Measurements from ENCODE around the gene CHPF. TPM values are rescaled to one million over a fixed set of nuclear protein-coding genes. Genes with fewer than 3 reads are reported as not detected.

Gene CHPF
- total RNA-seq, 1 donor from 2014 or later: 81.0 TPM

GRCh38 chr2:219539926-219540678 lies 3.5 kb downstream of the CHPF start:
- Mint-ChIP-seq H3K27ac (no peak overlapping the region), H3K27me3 (ENCODE audit: low read depth) (peaks cover 6% of the 10 kb centered on the region), H3K4me3 (no peak overlapping the region), H3K36me3 (peaks cover 8% of the 10 kb centered on the region), H3K9me3 (no peaks in the 10 kb centered on the region), H3K4me1 (peaks cover 23% of the 10 kb centered on the region)
- no peak for TF ChIP-seq CTCF (IDR thresholded peaks at IDR 0.05; ENCODE audit: unreplicated experiment)
- no peak for DNase-seq (ENCODE audit: low spot score in 2 of 2, unreplicated experiment in 2 of 2)

- peaks cover 8% of the 10 kb centered on the region for H3K36me3 Mint-ChIP-seq
- H3K4me3 Mint-ChIP-seq: no peak overlapping the region
- H3K4me1 Mint-ChIP-seq: peaks cover 15% of the 10 kb centered on the region
- H3K27me3 Mint-ChIP-seq (ENCODE audit: low read depth): no peaks in the 10 kb centered on the region
- DNase-seq (ENCODE audit: low spot score in 2 of 2, unreplicated experiment in 2 of 2): no peak
- no peaks in the 10 kb centered on the region for H3K9me3 Mint-ChIP-seq
- no peak for TF ChIP-seq CTCF (IDR thresholded peaks at IDR 0.05; ENCODE audit: unreplicated experiment)
- H3K27ac Mint-ChIP-seq: peak overlapping the region; percentile 47
Measured at GRCh38 chr2:219538956-219539788, 4.4 kb downstream of the CHPF start.

- Mint-ChIP-seq H3K27ac (peak overlapping the region; percentile 47), H3K36me3 (peaks cover 8% of the 10 kb centered on the region), H3K9me3 (no peaks in the 10 kb centered on the region), H3K4me3 (no peak overlapping the region), H3K27me3 (ENCODE audit: low read depth) (no peaks in the 10 kb centered on the region), H3K4me1 (peaks cover 14% of the 10 kb centered on the region)
- no peak for TF ChIP-seq CTCF (IDR thresholded peaks at IDR 0.05; ENCODE audit: unreplicated experiment)
- DNase-seq (ENCODE audit: low spot score in 2 of 2, unreplicated experiment in 2 of 2): no peak
Measured at GRCh38 chr2:219538504-219538951, 5.1 kb downstream of the CHPF start.

- peaks cover 13% of the 10 kb centered on the region for H3K4me1 Mint-ChIP-seq
- TF ChIP-seq CTCF (IDR thresholded peaks at IDR 0.05; ENCODE audit: unreplicated experiment): no peak
- no peak overlapping the region for H3K27ac Mint-ChIP-seq
- peaks cover 8% of the 10 kb centered on the region for H3K36me3 Mint-ChIP-seq
- no peak overlapping the region for H3K4me3 Mint-ChIP-seq
- H3K9me3 Mint-ChIP-seq: no peaks in the 10 kb centered on the region
- H3K27me3 Mint-ChIP-seq (ENCODE audit: low read depth): peaks cover 3% of the 10 kb centered on the region
- no peak for DNase-seq (ENCODE audit: low spot score in 2 of 2, unreplicated experiment in 2 of 2)
Measured at GRCh38 chr2:219537657-219538488, 5.7 kb downstream of the CHPF start.

- Mint-ChIP-seq H3K27ac (no peak overlapping the region), H3K4me3 (no peak overlapping the region), H3K4me1 (peaks cover 5% of the 10 kb centered on the region), H3K9me3 (no peaks in the 10 kb centered on the region), H3K36me3 (peaks cover 8% of the 10 kb centered on the region), H3K27me3 (ENCODE audit: low read depth) (peaks cover 7% of the 10 kb centered on the region)
- DNase-seq (ENCODE audit: low spot score in 2 of 2, unreplicated experiment in 2 of 2): no peak
- TF ChIP-seq CTCF (IDR thresholded peaks at IDR 0.05; ENCODE audit: unreplicated experiment): no peak
Measured at GRCh38 chr2:219536967-219537366, 6.6 kb downstream of the CHPF start.
